Breast epithelium (tissue), 3 donors: ENCODE data around the gene PNMA6A.
"Not testable (repeated sequence)": the region's sequence is repeated elsewhere in the genome, so short reads cannot be mapped to it uniquely, and the experiment has no call there.

ENCODE experiments used
- POLR2A ChIP-seq: fragments of 450-650 bp; IDR thresholded peaks from one replicate; pipeline ENCODE4 v1.6.1; 2016; ENCODE audit warnings: antibody characterized with exemption, mild to moderate bottlenecking, moderate library complexity
- POLR2AphosphoS5 ChIP-seq, 3 donors: sonication (generic); formaldehyde crosslinking; IDR thresholded peaks; one replicate each; pipeline ENCODE4 v1.6.1; 2017; ENCODE audit warnings: antibody characterized with exemption in 3 of 3
- TF ChIP-seq, protein P1 (sequence below), 3 donors: fragments of 450-650 bp; IDR thresholded peaks; one replicate each; pipeline ENCODE4 v1.5.1; 2016 to 2017; ENCODE audit warnings: antibody characterized with exemption in 3 of 3, mild to moderate bottlenecking in 3 of 3, moderate library complexity in 3 of 3

DNA sequence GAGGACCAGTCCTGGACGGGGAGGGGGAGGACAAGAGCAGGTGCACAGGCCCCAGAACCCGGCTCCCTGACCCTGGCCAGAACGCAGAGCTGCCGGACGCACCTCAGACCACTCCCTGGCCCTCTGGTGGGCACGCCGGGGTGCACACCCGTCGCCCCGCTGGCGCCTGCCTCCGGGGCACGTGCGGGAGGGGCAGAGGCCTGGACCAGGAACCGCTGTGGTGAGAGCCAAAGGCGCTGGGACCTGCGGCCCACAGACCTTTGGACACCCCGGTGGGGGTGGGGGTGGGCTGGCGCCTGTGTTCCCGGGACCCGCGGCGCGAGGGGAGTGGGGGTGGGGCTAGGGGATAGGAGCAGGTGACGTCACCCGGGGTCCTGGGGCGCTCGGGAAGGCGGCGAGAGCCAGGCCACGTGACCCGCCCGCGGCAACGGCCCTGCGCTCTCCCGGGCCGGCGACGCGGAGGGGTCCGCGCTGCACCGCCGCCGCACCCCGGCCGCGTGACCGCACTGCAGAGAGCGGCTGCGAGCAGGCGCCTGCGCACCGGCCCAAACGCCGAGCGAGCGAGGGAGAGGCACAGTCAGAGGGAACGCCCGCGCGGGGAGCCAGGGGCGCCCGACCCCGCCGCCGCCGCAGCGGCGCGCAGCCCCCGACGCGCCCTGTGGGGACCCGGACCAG is at the start of gene PNMA6A:
- TF ChIP-seq, protein P1, sequence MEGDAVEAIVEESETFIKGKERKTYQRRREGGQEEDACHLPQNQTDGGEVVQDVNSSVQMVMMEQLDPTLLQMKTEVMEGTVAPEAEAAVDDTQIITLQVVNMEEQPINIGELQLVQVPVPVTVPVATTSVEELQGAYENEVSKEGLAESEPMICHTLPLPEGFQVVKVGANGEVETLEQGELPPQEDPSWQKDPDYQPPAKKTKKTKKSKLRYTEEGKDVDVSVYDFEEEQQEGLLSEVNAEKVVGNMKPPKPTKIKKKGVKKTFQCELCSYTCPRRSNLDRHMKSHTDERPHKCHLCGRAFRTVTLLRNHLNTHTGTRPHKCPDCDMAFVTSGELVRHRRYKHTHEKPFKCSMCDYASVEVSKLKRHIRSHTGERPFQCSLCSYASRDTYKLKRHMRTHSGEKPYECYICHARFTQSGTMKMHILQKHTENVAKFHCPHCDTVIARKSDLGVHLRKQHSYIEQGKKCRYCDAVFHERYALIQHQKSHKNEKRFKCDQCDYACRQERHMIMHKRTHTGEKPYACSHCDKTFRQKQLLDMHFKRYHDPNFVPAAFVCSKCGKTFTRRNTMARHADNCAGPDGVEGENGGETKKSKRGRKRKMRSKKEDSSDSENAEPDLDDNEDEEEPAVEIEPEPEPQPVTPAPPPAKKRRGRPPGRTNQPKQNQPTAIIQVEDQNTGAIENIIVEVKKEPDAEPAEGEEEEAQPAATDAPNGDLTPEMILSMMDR (IDR thresholded peaks at IDR 0.05) = not testable (repeated sequence)
- not testable (repeated sequence) for TF ChIP-seq POLR2A; POLR2AphosphoS5 (IDR thresholded peaks at IDR 0.05)
